Measurements from ENCODE around the gene AQP10.
"Not testable (repeated sequence)": the region's sequence is repeated elsewhere in the genome, so short reads cannot be mapped to it uniquely, and the experiment has no call there.

AQP10 gene

DNA sequence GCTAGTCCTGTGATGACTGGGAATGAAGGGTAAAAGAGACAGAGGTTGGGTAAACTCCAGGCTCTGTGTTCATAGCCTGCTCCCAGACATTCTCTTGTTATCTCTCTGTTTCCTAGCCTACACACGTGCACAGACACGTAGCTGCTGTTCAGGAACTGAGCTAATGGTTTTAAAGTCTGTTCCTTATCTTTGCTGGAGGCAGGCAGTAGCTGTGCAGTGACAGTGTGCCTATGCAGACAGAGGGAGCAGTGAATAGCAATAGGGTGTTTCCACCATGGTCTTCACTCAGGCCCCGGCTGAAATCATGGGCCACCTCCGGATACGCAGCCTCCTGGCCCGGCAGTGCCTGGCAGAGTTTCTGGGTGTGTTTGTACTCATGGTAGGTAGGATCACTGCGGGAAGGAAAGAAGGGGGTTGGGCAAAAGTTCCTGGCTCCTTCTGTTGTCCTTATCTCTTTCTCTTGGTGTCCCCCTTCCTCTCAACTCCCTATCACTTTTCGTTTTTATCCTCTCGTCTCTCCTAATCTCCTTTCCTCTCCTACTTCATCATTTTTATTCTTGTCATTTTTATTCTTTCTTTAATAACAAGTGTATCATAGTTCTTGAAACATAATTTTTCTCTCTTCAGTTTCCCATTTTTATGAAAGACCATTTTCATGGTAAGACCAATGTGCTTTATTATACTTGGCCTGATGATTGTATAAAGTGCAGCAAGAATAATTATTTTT, at the start of gene AQP10:
Gene AQP10 (plus strand): TSS at position 212 of the 727 bp plus-strand sequence. CDS start 63 bp downstream, at position 275.
- no peaks in the 10 kb centered on the region for H3K9me3 Mint-ChIP-seq (ENCODE audit: low read depth)
- no peak within 1 kb of the TSS for H3K4me3 Mint-ChIP-seq
- H3K4me1 Mint-ChIP-seq (ENCODE audit: low read depth) = peaks cover 8% of the 10 kb centered on the region
- H3K27ac Mint-ChIP-seq = no peak within 1 kb of the TSS
- no peaks in the 10 kb centered on the region for H3K27me3 Mint-ChIP-seq
- peaks cover 2% of the 10 kb centered on the region for H3K36me3 Mint-ChIP-seq

DNA sequence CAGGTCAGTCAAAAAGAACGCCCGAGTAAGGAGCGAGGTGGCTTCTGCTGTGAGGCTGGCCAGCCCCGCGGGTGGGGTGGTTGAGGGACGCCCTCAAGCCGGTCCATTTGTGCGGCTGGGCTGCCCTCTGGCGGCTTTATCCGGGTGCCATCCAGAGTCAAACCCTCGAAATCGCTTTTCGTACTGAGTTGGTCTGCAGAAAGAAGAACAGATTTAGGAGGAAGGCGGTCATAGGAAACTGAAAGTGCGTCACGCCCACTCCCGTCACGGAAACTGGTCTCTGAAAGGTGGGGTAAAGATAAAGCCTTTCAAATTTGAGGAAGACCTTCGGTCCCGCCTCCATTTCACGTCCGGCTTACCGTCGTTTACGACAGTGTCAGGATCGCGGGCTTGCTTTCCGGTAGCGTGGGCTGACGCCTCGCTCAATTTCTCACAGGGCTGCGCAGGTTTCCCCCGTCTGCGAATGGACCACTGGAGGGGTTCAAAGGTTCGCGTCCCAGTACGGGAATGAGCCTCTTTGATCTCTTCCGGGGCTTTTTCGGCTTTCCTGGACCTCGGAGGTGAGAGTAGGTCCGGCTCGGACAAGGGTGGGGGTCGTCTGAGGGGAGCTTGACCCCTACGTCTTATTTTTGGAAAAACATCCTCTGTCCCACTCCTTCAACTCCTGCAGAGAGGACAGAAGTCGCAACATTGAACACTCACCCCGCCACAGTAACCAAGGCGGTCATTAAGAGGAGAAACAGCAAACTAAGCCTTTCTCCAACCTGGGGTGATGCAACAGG, 48.5 kb upstream of the AQP10 start, which contains the start of gene HAX1:
Gene HAX1 (plus strand): TSS at position 413 of the 782 bp plus-strand sequence. CDS start 95 bp downstream, at position 508.
- Mint-ChIP-seq H3K4me1 (ENCODE audit: low read depth) (peaks cover 35% of the 10 kb centered on the region), H3K4me3 (peak within 1 kb of the TSS; percentile 98), H3K9me3 (ENCODE audit: low read depth) (no peaks in the 10 kb centered on the region), H3K27me3 (no peaks in the 10 kb centered on the region), H3K36me3 (peaks cover 9% of the 10 kb centered on the region), H3K27ac (peak within 1 kb of the TSS; percentile 97)

GRCh38 chr1:154272999-154273563, 47.8 kb upstream of the AQP10 start:
- H3K4me3 Mint-ChIP-seq = peak overlapping the region; percentile 98
- H3K9me3 Mint-ChIP-seq (ENCODE audit: low read depth) = no peaks in the 10 kb centered on the region
- no peaks in the 10 kb centered on the region for H3K27me3 Mint-ChIP-seq
- H3K27ac Mint-ChIP-seq = peak overlapping the region; percentile 97
- H3K4me1 Mint-ChIP-seq (ENCODE audit: low read depth) = peaks cover 35% of the 10 kb centered on the region
- H3K36me3 Mint-ChIP-seq = peaks cover 9% of the 10 kb centered on the region

- H3K9me3 Mint-ChIP-seq (ENCODE audit: low read depth) = no peaks in the 10 kb centered on the region
- no peaks in the 10 kb centered on the region for H3K27me3 Mint-ChIP-seq
- no peak overlapping the region for H3K27ac Mint-ChIP-seq
- peaks cover 5% of the 10 kb centered on the region for H3K36me3 Mint-ChIP-seq
- peaks cover 22% of the 10 kb centered on the region for H3K4me1 Mint-ChIP-seq (ENCODE audit: low read depth)
- H3K4me3 Mint-ChIP-seq = no peak overlapping the region
Observed at GRCh38 chr1:154276797-154277196, 44.1 kb upstream of the AQP10 start.

DNA sequence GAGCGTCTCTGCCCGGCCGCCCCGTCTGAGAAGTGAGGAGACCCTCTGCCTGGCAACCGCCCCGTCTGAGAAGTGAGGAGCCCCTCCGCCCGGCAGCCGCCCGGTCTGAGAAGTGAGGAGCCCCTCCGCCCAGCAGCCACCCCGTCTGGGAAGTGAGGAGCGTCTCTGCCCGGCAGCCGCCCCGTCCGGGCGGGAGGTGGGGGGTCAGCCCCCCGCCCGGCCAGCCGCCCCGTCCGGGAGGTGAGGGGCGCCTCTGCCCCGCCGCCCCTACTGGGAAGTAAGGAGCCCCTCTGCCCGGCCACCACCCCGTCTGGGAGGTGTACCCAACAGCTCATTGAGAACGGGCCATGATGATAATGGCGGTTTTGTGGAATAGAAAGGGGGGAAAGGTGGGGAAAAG, 33.3 kb upstream of the AQP10 start:
- H3K27me3 Mint-ChIP-seq; H3K36me3 Mint-ChIP-seq; H3K9me3 Mint-ChIP-seq (ENCODE audit: low read depth); H3K4me1 Mint-ChIP-seq (ENCODE audit: low read depth); H3K27ac Mint-ChIP-seq; H3K4me3 Mint-ChIP-seq: not testable (repeated sequence)

DNA sequence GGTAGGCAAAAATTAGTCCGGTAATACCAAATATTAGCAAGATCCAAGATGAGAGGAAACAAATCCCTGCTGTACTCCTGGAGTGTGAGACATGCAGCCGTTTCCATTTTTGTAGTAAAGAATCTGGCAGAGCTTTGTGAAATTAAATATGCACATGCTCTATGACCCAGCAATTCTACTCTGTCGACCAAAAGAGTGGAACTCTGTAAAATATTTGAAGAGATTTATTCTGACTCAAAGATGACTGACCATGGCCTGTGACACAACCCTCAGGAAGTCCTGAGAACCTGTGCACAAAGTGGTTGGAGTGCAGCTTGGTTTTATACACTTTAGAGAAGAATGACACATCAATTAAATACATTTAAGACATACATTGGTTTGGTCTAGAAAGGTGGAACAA, 32.2 kb upstream of the AQP10 start:
- H3K36me3 Mint-ChIP-seq = no peaks in the 10 kb centered on the region
- no peak overlapping the region for H3K27ac Mint-ChIP-seq
- no peak overlapping the region for H3K4me3 Mint-ChIP-seq
- no peaks in the 10 kb centered on the region for H3K4me1 Mint-ChIP-seq (ENCODE audit: low read depth)
- peaks cover 4% of the 10 kb centered on the region for H3K9me3 Mint-ChIP-seq (ENCODE audit: low read depth)
- no peaks in the 10 kb centered on the region for H3K27me3 Mint-ChIP-seq

DNA sequence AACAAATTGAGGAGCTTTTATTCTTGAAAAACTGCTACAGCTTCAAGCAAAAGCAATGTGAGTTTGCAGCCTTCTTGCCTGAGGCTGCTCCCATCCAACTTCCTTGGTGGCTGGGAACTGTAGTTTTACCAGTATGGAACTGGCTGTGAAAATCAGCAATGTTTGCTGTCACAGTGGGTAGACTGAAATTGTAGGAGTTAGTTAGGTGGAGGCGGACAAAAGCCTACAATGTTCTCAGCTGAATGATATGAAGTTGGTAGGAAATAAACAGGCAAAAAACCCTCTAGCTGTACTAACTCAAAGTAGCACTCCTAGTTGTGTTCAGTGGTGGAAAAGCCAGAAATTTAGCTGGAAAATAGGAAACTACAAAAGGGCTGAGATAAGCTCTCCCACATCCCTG, 30.0 kb upstream of the AQP10 start:
- H3K27me3 Mint-ChIP-seq = no peaks in the 10 kb centered on the region
- peaks cover 5% of the 10 kb centered on the region for H3K36me3 Mint-ChIP-seq
- H3K4me3 Mint-ChIP-seq = no peak overlapping the region
- H3K27ac Mint-ChIP-seq = no peak overlapping the region
- H3K9me3 Mint-ChIP-seq (ENCODE audit: low read depth) = peaks cover 8% of the 10 kb centered on the region
- no peaks in the 10 kb centered on the region for H3K4me1 Mint-ChIP-seq (ENCODE audit: low read depth)

- peaks cover 8% of the 10 kb centered on the region for H3K9me3 Mint-ChIP-seq (ENCODE audit: low read depth)
- peaks cover 5% of the 10 kb centered on the region for H3K36me3 Mint-ChIP-seq
- H3K27ac Mint-ChIP-seq = no peak overlapping the region
Observed at GRCh38 chr1:154295408-154296235, 25.3 kb upstream of the AQP10 start.

DNA sequence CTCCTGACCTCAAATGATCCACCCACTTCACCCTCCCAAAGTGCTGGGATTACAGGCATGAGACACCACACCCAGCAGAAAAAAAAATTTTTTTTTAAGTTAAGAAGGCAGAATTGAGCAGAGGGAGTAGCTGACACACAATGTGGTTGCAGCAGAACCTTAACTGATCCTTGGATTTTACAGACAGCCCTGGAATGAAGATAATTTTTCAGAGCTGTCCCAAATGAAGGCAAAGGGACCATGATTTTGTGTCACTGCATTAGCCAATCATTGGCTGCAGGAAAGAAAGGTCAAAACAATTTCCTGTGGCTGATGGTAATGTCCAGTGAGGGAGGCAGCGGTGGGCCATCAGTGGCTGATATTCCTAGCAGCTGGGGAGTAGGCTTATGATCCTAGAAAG, 19.3 kb upstream of the AQP10 start:
- no peaks in the 10 kb centered on the region for H3K9me3 Mint-ChIP-seq (ENCODE audit: low read depth)
- no peaks in the 10 kb centered on the region for H3K36me3 Mint-ChIP-seq
- peaks cover 8% of the 10 kb centered on the region for H3K4me1 Mint-ChIP-seq (ENCODE audit: low read depth)
- no peak overlapping the region for H3K27ac Mint-ChIP-seq
- no peak overlapping the region for H3K4me3 Mint-ChIP-seq
- H3K27me3 Mint-ChIP-seq = no peaks in the 10 kb centered on the region

More at GRCh38 chr1:154295408-154296235, 25.3 kb upstream of the AQP10 start:
- no peaks in the 10 kb centered on the region for H3K27me3 Mint-ChIP-seq
- no peaks in the 10 kb centered on the region for H3K4me1 Mint-ChIP-seq (ENCODE audit: low read depth)
- no peak overlapping the region for H3K4me3 Mint-ChIP-seq

DNA sequence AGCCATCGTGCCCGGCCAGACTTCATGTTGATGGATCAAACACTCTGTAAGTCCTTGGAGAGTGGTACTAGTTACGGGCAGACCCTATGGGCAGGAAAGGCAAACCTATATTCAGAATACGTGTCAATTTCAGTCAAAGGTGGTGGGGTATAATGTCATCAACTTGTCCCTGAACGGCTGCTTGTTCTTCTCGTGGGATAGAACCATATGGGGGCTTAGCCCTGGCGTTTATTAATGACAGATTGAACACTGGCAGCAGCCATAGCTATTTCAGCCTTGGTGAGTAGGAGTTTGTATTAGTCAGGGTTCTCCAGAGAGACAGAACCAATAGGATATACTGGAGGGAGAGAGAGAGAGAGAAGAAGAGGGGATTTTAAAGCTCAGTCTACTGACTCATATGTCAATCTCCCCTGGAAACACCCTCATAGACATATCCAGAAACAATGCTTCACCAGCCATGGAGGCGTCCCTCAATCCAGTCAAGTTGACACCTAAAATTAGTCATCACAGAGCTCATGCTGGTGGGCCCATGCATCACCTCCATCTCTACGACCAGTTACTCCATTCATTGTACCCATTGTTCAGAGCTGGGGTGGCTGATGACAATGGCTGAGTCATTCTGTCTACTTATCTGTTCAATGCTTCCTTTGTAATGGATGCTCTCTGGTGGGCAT, 16.1 kb upstream of the AQP10 start:
- H3K4me1 Mint-ChIP-seq (ENCODE audit: low read depth) = peaks cover 12% of the 10 kb centered on the region

DNA sequence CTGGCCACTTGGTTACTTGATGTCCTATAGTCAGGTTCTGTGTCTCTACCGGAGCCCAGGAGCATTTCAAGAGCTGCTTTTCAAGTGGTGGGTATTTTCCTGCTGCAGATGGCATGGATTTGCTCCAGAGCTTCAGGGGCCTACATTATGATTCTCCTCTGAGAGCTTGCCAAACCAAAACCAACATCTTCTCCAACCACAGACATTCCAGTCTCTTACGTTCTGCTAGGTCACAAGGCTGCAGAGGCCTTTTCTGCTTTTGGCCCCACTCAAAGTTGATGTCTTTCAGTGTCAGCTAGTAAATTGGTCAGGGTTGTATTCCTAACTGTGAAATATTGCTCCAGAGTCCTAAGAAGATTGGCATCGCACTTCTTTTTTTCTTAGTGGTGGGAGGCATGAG, 14.7 kb upstream of the AQP10 start:
- Mint-ChIP-seq H3K27ac (no peak overlapping the region), H3K36me3 (no peaks in the 10 kb centered on the region), H3K4me3 (no peak overlapping the region), H3K27me3 (no peaks in the 10 kb centered on the region), H3K4me1 (ENCODE audit: low read depth) (peaks cover 12% of the 10 kb centered on the region), H3K9me3 (ENCODE audit: low read depth) (no peaks in the 10 kb centered on the region)

More for the DNA sequence above, 16.1 kb upstream of the AQP10 start:
- Mint-ChIP-seq H3K27ac (peak overlapping the region; percentile 46), H3K9me3 (ENCODE audit: low read depth) (no peaks in the 10 kb centered on the region), H3K36me3 (no peaks in the 10 kb centered on the region), H3K4me3 (no peak overlapping the region), H3K27me3 (no peaks in the 10 kb centered on the region)

GRCh38 chr1:154307670-154308270, 13.1 kb upstream of the AQP10 start:
- not testable (repeated sequence) for H3K27me3 Mint-ChIP-seq; H3K36me3 Mint-ChIP-seq; H3K9me3 Mint-ChIP-seq (ENCODE audit: low read depth); H3K27ac Mint-ChIP-seq; H3K4me3 Mint-ChIP-seq
- peaks cover 12% of the 10 kb centered on the region for H3K4me1 Mint-ChIP-seq (ENCODE audit: low read depth)

- H3K4me3 Mint-ChIP-seq; H3K27me3 Mint-ChIP-seq; H3K36me3 Mint-ChIP-seq; H3K27ac Mint-ChIP-seq; H3K9me3 Mint-ChIP-seq (ENCODE audit: low read depth): not testable (repeated sequence)
- peaks cover 12% of the 10 kb centered on the region for H3K4me1 Mint-ChIP-seq (ENCODE audit: low read depth)
Observed at GRCh38 chr1:154309136-154309535, 11.8 kb upstream of the AQP10 start.
